Esophagus squamous epithelium (tissue), 4 donors: Measurements from ENCODE around the gene ERBB3.

Experiments used
- POLR2A ChIP-seq, 4 donors: fragments of 450-650 bp; IDR thresholded peaks; one replicate each; pipeline ENCODE4 v1.6.1; 2017; ENCODE audit warnings: antibody characterized with exemption in 4 of 4, mild to moderate bottlenecking in 4 of 4, moderate library complexity in 3 of 4
- TF ChIP-seq, protein P1 (sequence below), 6 experiments: fragments of 450-650 bp in 4 of 6; fragments of 200-600 bp in 2 of 6; sonication (generic) in 2 of 6; IDR thresholded peaks; one replicate each; pipeline ENCODE4 v1.5.1; 2016 to 2019; ENCODE audit warnings: antibody characterized with exemption in 6 of 6, mild to moderate bottlenecking in 4 of 6, moderate library complexity in 4 of 6

DNA sequence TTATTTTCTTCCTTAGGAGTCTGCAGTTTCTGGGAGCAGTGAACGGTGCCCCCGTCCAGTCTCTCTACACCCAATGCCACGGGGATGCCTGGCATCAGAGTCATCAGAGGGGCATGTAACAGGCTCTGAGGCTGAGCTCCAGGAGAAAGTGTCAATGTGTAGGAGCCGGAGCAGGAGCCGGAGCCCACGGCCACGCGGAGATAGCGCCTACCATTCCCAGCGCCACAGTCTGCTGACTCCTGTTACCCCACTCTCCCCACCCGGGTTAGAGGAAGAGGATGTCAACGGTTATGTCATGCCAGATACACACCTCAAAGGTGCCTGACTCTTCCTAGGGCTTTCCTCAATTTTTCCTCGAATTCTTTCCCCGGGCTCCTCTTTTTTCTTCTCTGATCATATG is 21.1 kb downstream of the ERBB3 start:
- TF ChIP-seq, protein P1, sequence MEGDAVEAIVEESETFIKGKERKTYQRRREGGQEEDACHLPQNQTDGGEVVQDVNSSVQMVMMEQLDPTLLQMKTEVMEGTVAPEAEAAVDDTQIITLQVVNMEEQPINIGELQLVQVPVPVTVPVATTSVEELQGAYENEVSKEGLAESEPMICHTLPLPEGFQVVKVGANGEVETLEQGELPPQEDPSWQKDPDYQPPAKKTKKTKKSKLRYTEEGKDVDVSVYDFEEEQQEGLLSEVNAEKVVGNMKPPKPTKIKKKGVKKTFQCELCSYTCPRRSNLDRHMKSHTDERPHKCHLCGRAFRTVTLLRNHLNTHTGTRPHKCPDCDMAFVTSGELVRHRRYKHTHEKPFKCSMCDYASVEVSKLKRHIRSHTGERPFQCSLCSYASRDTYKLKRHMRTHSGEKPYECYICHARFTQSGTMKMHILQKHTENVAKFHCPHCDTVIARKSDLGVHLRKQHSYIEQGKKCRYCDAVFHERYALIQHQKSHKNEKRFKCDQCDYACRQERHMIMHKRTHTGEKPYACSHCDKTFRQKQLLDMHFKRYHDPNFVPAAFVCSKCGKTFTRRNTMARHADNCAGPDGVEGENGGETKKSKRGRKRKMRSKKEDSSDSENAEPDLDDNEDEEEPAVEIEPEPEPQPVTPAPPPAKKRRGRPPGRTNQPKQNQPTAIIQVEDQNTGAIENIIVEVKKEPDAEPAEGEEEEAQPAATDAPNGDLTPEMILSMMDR (IDR thresholded peaks at IDR 0.05): no peak
- no peak for TF ChIP-seq POLR2A (IDR thresholded peaks at IDR 0.05)
